Right lobe of liver (tissue), 6 donors: Measurements from ENCODE around the gene SRPK1. TPM values are rescaled to one million over a fixed set of nuclear protein-coding genes. Genes with fewer than 3 reads are reported as not detected.
"Not testable (repeated sequence)": the region's sequence is repeated elsewhere in the genome, so short reads cannot be mapped to it uniquely, and the experiment has no call there.

Experiments
- ATAC-seq, 4 donors: fragments of 200-7000 bp; cut with Tn5 transposase; one replicate each; pipeline ENCODE4 v1.9.1; 2020; ENCODE audit warnings: mild to moderate bottlenecking in 4 of 4, moderate library complexity in 4 of 4
- DNase-seq, 3 donors: peaks; one replicate each; pipeline ENCODE4 v3.0.0-alpha.2; 2020
- H3K27ac ChIP-seq, 3 donors: fragments of 200-600 bp; one replicate each; pipeline ENCODE4 v1.8.0; 2022
- H3K27me3 ChIP-seq, 2 donors: fragments of 200-600 bp; one replicate each; pipeline ENCODE4 v1.8.0; 2022
- H3K36me3 ChIP-seq, 4 donors: fragments of 200-600 bp; sonication (generic) in 1 of 4; one replicate each; pipeline versions ENCODE4 v1.5.1 to v1.8.0; 2017 to 2022; ENCODE audit warnings: control low read depth in 1 of 4
- H3K4me1 ChIP-seq, 4 donors: fragments of 200-600 bp; sonication (generic) in 1 of 4; one replicate each; pipeline versions ENCODE4 v1.5.1 to v1.8.0; 2017 to 2022; ENCODE audit warnings: control low read depth in 1 of 4
- H3K4me3 ChIP-seq, 3 donors: fragments of 200-600 bp; one replicate each; pipeline ENCODE4 v1.8.0; 2022
- H3K9me3 ChIP-seq, 4 donors: fragments of 200-600 bp; sonication (generic) in 1 of 4; one replicate each; pipeline versions ENCODE4 v1.5.1 to v1.8.0; 2017 to 2022; ENCODE audit warnings: control low read depth in 1 of 4
- CTCF ChIP-seq, 4 donors: fragments of 200-600 bp in 3 of 4; fragments of 450-650 bp in 1 of 4; IDR thresholded peaks; one replicate each; pipeline versions ENCODE4 v1.5.1 to v1.8.0; 2016 to 2022; ENCODE audit warnings: antibody characterized with exemption in 4 of 4, mild to moderate bottlenecking in 2 of 4
- POLR2A ChIP-seq: fragments of 450-650 bp; IDR thresholded peaks from one replicate; pipeline ENCODE4 v1.6.1; 2017; ENCODE audit warnings: antibody characterized with exemption, mild to moderate bottlenecking
- WGBS: methylation state at CpG from one replicate; pipeline ENCODE4 v1.1.6; 2018; ENCODE audit warnings: low coverage, low lambda C conversion rate; ENCODE audit not compliant: insufficient coverage; ENCODE audit errors: missing lambda C conversion rate; 5-methylcytosine and 5-hydroxymethylcytosine counted together
- intact Hi-C, 2 donors: fragments of 100-400 bp; cut with DNase I; formaldehyde crosslinking; loops; one replicate each; pipeline versions ENCODE4 v1.11.2 to v1.14.1; 2022
- total RNA-seq, 6 experiments: library from RNA; depleted of rRNA in 2 of 6; stranded (reverse); fragments of >200 nt in 2 of 6; fragmentation: NEBNext Ultra II Directional in 3 of 6; extraction: Animal tissue kit (Norgen Biotek cat#: 25700) in 3 of 6; gene quantifications; one replicate each; pipeline versions ENCODE4 v1.1.0 to v1.2.4, GENCODE V29; 2016 to 2023
- donor health status: DM: no; HTN: yes; CAD: no.
- donor health status: DM: no; HTN: no; CAD: no.
- donor health status: DM: no; HTN: no; CAD: no.
- donor health status: DM: no; HTN: yes; CAD: no.
- donor health status: DM: no; HTN: yes; CAD: no.

SRPK1 gene
- total RNA-seq, 6 experiments from 2014 or later, result 18.4 to 64.1 (median 26.4) TPM

- no peaks in the 10 kb centered on the region for H3K9me3 ChIP-seq
- H3K4me1 ChIP-seq, result no peaks in the 10 kb centered on the region
- H3K27ac ChIP-seq, result no peak overlapping the region
- no peak for ATAC-seq
- no peak for DNase-seq
- no peaks in the 10 kb centered on the region for H3K36me3 ChIP-seq
- intact Hi-C loops, result no loop called here
- no peak for TF ChIP-seq CTCF (IDR thresholded peaks at IDR 0.05)
- TF ChIP-seq POLR2A, result no peak
- no peak overlapping the region for H3K4me3 ChIP-seq
- no peaks in the 10 kb centered on the region for H3K27me3 ChIP-seq
- WGBS, result 67% methylated on average over 1 of the region's 1 CpG
Observed at GRCh38 chr6:35943390-35943789, 22.5 kb upstream of the SRPK1 start.

GRCh38 chr6:35942355-35942754 is 21.5 kb upstream of the SRPK1 start:
- no peak overlapping the region for H3K4me3 ChIP-seq
- no peak for DNase-seq
- H3K4me1 ChIP-seq, result no peaks in the 10 kb centered on the region
- ATAC-seq, result no peak
- no peaks in the 10 kb centered on the region for H3K36me3 ChIP-seq
- intact Hi-C loops, result no loop called here
- no peaks in the 10 kb centered on the region for H3K27me3 ChIP-seq
- no peak overlapping the region for H3K27ac ChIP-seq
- no peaks in the 10 kb centered on the region for H3K9me3 ChIP-seq
- TF ChIP-seq POLR2A (no peak), CTCF (IDR thresholded peaks at IDR 0.05) (no peak)

GRCh38 chr6:35941170-35941569 is 20.3 kb upstream of the SRPK1 start:
- H3K27ac ChIP-seq, H3K9me3 ChIP-seq, H3K4me3 ChIP-seq, H3K27me3 ChIP-seq, ATAC-seq, H3K36me3 ChIP-seq, H3K4me1 ChIP-seq, intact Hi-C loops, DNase-seq: not testable (repeated sequence)
- WGBS, result 59% methylated on average over 7 of the region's 7 CpGs

GRCh38 chr6:35940014-35940413 is 19.1 kb upstream of the SRPK1 start:
- H3K36me3 ChIP-seq, ATAC-seq, H3K27ac ChIP-seq, H3K9me3 ChIP-seq, H3K4me1 ChIP-seq, H3K27me3 ChIP-seq, H3K4me3 ChIP-seq, DNase-seq, intact Hi-C loops: not testable (repeated sequence)
- WGBS, result 61% methylated on average over 2 of the region's 2 CpGs

GRCh38 chr6:35939259-35939658 is 18.4 kb upstream of the SRPK1 start:
- H3K4me3 ChIP-seq, H3K36me3 ChIP-seq, ATAC-seq, intact Hi-C loops, DNase-seq, H3K27ac ChIP-seq, H3K27me3 ChIP-seq, H3K4me1 ChIP-seq, H3K9me3 ChIP-seq: not testable (repeated sequence)
- WGBS, result 81% methylated on average over 5 of the region's 5 CpGs

GRCh38 chr6:35936681-35937359 is 15.9 kb upstream of the SRPK1 start:
- H3K4me3 ChIP-seq, result no peak overlapping the region
- intact Hi-C loops, result no loop called here
- no peak for ATAC-seq
- WGBS, result 88% methylated on average over 1 of the region's 1 CpG
- H3K27me3 ChIP-seq, result no peaks in the 10 kb centered on the region
- H3K4me1 ChIP-seq, result no peaks in the 10 kb centered on the region
- no peak overlapping the region for H3K27ac ChIP-seq
- TF ChIP-seq POLR2A (no peak), CTCF (IDR thresholded peaks at IDR 0.05) (no peak)
- no peak for DNase-seq
- no peaks in the 10 kb centered on the region for H3K9me3 ChIP-seq
- H3K36me3 ChIP-seq, result no peaks in the 10 kb centered on the region
